ENCODE results near the gene TMEM131L.

DNA sequence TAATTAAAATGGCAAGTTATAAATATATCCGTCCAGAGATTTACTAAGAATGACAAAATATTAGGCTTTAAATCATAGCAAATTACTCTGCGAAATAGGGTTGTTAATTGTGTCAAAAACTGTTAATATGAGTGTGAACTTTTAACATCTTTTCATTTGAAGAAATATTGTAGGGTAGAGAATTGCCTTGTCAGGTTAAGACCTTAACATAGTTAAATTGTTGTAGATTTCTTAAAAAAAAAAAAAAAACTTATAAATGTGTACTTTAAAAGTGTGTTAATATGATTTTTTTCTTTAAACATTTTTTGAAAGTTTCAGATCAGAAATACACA, 110.2 kb downstream of the TMEM131L start:
- TF ChIP-seq, protein P1, sequence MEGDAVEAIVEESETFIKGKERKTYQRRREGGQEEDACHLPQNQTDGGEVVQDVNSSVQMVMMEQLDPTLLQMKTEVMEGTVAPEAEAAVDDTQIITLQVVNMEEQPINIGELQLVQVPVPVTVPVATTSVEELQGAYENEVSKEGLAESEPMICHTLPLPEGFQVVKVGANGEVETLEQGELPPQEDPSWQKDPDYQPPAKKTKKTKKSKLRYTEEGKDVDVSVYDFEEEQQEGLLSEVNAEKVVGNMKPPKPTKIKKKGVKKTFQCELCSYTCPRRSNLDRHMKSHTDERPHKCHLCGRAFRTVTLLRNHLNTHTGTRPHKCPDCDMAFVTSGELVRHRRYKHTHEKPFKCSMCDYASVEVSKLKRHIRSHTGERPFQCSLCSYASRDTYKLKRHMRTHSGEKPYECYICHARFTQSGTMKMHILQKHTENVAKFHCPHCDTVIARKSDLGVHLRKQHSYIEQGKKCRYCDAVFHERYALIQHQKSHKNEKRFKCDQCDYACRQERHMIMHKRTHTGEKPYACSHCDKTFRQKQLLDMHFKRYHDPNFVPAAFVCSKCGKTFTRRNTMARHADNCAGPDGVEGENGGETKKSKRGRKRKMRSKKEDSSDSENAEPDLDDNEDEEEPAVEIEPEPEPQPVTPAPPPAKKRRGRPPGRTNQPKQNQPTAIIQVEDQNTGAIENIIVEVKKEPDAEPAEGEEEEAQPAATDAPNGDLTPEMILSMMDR (conservative IDR thresholded peaks at IDR 0.05; ENCODE audit: low read length): no peak
- no peak for TF ChIP-seq EZH2phosphoT487 (IDR thresholded peaks at IDR 0.05; ENCODE audit: borderline replicate concordance)
